ENCODE data around the gene NUDCD2. TPM values are rescaled to one million over a fixed set of nuclear protein-coding genes. Genes with fewer than 3 reads are reported as not detected.

NUDCD2 gene, protein sequence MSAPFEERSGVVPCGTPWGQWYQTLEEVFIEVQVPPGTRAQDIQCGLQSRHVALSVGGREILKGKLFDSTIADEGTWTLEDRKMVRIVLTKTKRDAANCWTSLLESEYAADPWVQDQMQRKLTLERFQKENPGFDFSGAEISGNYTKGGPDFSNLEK
- 5.6 and 11.0 TPM in 2 replicates for total RNA-seq

DNA sequence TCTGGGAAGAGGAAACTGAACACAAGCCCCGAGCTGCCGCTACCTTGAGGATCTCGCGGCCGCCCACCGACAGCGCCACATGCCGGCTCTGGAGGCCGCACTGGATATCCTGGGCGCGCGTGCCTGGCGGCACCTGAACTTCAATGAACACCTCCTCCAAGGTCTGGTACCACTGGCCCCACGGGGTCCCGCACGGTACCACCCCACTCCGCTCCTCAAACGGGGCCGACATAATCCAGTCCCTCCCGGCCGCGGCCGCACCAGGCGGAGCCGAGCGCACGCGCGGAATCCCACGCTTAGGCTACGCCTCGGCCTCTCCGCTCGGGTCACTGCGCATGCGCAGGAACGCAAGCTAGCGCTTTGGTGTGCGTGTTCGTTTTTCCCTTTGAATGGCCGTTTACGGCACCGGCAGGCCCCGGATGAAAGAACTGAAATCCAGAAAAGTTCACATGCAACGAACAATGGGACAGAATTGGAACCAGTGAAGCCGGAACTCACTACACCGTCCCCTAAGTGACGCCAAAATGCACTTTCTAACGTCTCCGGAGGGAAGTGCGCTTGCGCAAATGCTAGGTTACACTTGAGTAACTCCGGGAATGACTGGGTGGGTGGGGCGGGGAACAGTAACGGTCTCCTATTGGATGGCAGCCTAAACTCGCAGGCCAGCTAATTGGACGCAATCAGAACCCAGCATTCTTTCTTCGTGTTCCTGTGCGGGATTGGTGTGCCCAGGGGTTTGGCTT lies at the start of gene NUDCD2:
Gene NUDCD2, minus strand, starts transcription at position 284 of the 743 bp plus-strand sequence. Its CDS starts 52 bp downstream, at position 232.

DNA sequence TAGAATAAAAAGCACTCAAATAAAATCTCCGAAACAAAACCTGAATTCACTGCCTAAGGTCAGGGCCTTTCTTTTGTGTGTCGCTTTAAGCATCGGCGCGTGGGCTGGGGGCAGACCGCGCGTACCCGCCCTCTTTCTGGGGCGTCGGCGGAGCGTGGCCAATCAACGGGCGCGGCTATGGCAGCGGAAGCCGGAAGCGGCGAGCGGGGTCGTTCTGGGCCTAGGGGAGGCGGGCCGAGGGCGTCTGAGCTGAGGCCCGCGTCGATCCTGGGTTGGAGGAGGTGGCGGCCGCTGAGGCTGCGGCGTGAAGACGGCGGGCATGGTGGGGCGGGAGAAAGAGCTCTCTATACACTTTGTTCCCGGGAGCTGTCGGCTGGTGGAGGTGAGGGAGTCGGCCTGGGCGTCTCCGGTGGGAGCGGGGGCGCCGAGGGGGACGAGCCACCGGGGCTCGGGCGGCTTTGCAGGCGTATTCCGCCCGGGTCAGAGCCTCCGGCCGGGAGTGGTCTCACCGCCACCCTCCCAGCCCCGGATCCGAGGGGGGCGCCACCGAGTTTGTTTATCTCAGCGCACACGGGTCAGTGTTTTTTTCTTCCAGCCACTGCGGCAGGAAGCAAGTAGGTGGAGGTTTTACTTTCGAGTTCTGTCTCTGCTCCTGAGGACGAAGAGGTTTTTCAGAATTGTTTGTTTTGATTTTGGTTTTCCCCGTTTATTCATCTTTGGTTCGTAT lies 45.6 kb upstream of the NUDCD2 start, which contains the start of gene MAT2B:
Gene MAT2B, plus strand, starts transcription at position 252 of the 727 bp plus-strand sequence. Its CDS starts 68 bp downstream, at position 320.

DNA sequence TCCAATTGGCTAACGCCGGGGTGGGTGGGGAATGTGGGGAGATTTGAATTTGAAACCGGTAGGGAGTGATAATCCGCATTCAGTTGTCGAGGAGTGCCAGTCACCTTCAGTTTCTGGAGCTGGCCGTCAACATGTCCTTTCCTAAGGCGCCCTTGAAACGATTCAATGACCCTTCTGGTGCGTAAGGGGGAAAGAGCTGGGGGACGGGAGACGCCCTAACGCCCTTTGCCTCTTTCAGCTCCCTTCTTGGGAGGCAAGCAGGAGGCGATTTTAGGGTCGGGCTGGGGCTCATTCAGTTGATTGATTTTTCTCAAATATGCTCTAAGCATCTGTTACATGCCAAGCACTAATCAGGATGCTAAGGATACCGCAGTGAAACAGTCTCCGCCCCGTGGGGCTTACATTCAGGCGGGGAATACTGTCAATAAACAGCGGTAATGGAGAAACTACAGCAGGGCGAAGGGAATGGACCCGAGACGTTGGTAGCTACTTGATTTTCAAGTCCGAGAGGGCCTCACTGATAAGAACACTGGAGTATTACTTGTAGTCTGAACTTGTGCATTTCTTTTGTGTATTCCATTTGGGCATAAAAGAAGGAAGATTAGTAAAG lies 765 bp upstream of the NUDCD2 start, which contains the start of gene HMMR:
Gene HMMR, plus strand, starts transcription at position 71 of the 610 bp plus-strand sequence. Its CDS starts 61 bp downstream, at position 132.

DNA sequence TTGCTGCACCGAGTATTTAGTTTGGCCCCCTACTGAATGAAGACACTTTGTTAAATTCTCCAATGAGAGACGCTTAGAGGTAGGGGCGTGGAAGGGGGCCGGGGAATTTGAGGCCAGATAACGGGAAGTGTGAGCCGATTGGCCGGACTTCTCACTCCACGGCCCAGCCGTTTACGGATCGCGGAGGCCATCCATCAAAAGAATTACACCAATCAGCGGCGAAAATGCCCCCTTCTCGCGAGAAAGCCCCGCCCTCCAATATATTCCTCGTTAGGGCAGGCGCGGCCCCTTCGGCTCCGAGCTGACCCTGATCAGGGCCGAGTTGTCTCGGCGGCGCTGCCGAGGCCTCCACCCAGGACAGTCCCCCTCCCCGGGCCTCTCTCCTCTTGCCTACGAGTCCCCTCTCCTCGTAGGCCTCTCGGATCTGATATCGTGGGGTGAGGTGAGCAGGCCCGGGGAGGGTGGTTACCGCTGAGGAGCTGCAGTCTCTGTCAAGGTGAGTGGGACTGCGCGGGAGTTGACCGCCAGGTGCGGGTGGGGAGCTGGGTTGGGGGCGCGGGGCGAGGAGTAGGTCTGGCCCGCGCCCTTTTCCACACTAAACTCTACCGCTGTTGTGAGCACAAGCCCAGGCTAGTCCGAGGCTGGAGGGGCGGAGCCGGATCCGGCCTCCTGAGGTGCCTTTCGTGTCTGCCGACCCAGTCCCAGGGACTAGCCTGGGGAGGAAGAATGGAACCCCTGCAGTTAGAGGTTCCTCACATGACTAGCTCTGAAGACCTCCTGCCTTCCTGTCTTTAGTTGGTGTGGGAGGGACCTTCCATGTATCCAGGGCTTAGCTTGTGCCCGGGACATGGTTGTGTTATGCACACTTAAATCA lies 22.4 kb downstream of the NUDCD2 start, which contains the start of gene CCNG1:
Gene CCNG1, plus strand, starts transcription at position 287 of the 874 bp plus-strand sequence. CDS start 1,662 bp downstream, outside the sequence.

Other genes with a start within 250 kb of the NUDCD2 start
- 291 and 319 TPM in 2 replicates for gene CCNG1, start 22.5 kb downstream of the NUDCD2 start, total RNA-seq
- gene HMMR, start 530 bp upstream of the NUDCD2 start, total RNA-seq, result 17.3 and 36.1 TPM in 2 replicates
- 88.4 and 112 TPM in 2 replicates for gene MAT2B, start 45.5 kb upstream of the NUDCD2 start, total RNA-seq